Measurements from ENCODE around the gene PPFIA2. TPM values are rescaled to one million over a fixed set of nuclear protein-coding genes. Genes with fewer than 3 reads are reported as not detected.

PPFIA2 gene
- polyA plus RNA-seq, 3 donors = not detected

DNA sequence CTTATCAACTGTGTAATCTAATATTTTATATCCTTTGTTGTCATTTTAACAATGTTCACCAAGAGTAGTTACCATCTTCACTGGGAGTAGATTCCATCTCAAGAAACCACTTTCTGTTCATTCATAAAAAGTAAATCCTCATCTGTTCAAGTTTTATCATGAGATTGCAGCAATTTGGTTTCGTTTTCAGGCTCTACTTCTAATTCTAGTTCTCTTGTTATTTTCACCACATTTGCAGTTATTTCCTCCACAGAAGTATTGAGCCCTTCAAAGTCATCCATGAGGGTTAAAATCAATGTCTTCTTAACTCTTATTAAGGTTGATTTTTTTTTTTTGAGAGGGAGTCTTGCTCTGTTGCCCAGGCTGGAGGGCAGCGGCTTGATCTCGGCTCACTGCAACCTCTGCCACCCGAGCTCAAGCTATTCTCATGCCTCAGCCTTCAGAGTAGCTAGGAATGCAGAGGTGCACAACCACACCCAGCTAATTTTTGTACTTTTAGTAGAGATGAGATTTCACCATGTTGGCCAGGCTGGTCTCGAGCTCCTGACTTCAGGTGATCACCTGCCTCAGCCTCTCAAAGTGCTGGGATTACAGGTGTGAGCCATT, 404.7 kb downstream of the PPFIA2 start:
- H3K27ac Mint-ChIP-seq = no peak overlapping the region

DNA sequence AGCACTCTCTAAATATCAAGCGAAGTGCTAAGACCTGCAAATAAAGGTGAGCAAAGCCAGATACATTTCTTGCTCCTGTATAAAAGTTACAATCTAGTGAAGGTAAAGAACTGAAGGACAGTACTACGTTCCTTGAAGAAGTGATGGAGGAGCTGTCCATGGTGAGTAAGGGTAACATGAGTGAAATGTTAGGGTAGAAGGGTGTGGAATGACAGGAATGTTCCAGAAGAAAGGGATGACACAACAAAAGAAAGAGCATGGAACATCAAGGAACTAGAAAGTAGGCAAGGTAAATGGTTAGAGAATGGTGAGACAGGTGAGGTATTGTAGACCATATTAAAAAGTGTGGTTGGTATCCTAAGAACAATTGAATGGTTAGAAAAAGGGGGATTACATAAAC, 408.8 kb downstream of the PPFIA2 start:
- no peak overlapping the region for H3K27ac ChIP-seq (ENCODE audit: low read depth in 1 of 2, low read length in 2 of 2)
- no peak for DNase-seq
- H3K79me2 ChIP-seq (ENCODE audit: insufficient read depth, low read length) = no peaks in the 10 kb centered on the region
- no peaks in the 10 kb centered on the region for H3K27me3 ChIP-seq (ENCODE audit: control insufficient read depth in 2 of 2, insufficient read depth in 2 of 2, low read length in 2 of 2)
- H3K9ac ChIP-seq (ENCODE audit: insufficient read depth, low read length, poor library complexity, severe bottlenecking) = no peak overlapping the region
- H3K9me3 Mint-ChIP-seq = peaks cover 0 to 2% (median 0%) of the 10 kb centered on the region in 7 donors
- no peak overlapping the region for H3K27ac Mint-ChIP-seq
- no peak overlapping the region for H3K4me2 ChIP-seq (replicated peaks; ENCODE audit: extremely low read depth, low read length, poor library complexity, severe bottlenecking)
- no peaks in the 10 kb centered on the region for H3K36me3 Mint-ChIP-seq
- no peaks in the 10 kb centered on the region for H4K20me1 ChIP-seq (ENCODE audit: insufficient read depth, low read length)
- H3K27me3 Mint-ChIP-seq (ENCODE audit: low read depth in 3 of 3) = no peaks in the 10 kb centered on the region
- H2AFZ ChIP-seq (ENCODE audit: insufficient read depth, low read depth, low read length, poor library complexity, severe bottlenecking) = no peak overlapping the region
- no peaks in the 10 kb centered on the region for H3K4me1 Mint-ChIP-seq
- H3K4me1 ChIP-seq (ENCODE audit: control insufficient read depth in 1 of 2, insufficient read depth in 2 of 2, low read length in 2 of 2) = no peaks in the 10 kb centered on the region
- H3K4me3 ChIP-seq (replicated peaks in 1 of 3; ENCODE audit: low read depth in 2 of 3, low read length in 3 of 3) = no peak overlapping the region
- no peaks in the 10 kb centered on the region for H3K9me3 ChIP-seq (replicated peaks in 1 of 2; ENCODE audit: control insufficient read depth in 1 of 2, insufficient read depth in 1 of 2, low read length in 2 of 2)
- intact Hi-C loops (cut with micrococcal nuclease) = no loop called here
- WGBS (ENCODE audit: insufficient coverage) = 64% methylated on average over 1 of the region's 2 CpGs
- no peak overlapping the region for H3K4me3 Mint-ChIP-seq
- no peak for TF ChIP-seq CTCF (IDR thresholded peaks at IDR 0.05)
- no peaks in the 10 kb centered on the region for H3K36me3 ChIP-seq (replicated peaks in 1 of 2; ENCODE audit: control insufficient read depth in 1 of 2, insufficient read depth in 2 of 2, low read length in 2 of 2)

More for the DNA sequence above, 404.7 kb downstream of the PPFIA2 start:
- Mint-ChIP-seq H3K4me3 (no peak overlapping the region), H3K36me3 (no peaks in the 10 kb centered on the region), H3K9me3 (peaks cover 0 to 2% (median 0%) of the 10 kb centered on the region in 7 donors), H3K4me1 (no peaks in the 10 kb centered on the region), H3K27me3 (ENCODE audit: low read depth in 3 of 3) (no peaks in the 10 kb centered on the region)
- TF ChIP-seq CTCF (IDR thresholded peaks at IDR 0.05) = no peak
- intact Hi-C loops (cut with micrococcal nuclease) = no loop called here
- H3K9ac ChIP-seq (ENCODE audit: insufficient read depth, low read length, poor library complexity, severe bottlenecking) = no peak overlapping the region
- no peaks in the 10 kb centered on the region for H3K79me2 ChIP-seq (ENCODE audit: insufficient read depth, low read length)
- no peaks in the 10 kb centered on the region for H4K20me1 ChIP-seq (ENCODE audit: insufficient read depth, low read length)
- no peak for DNase-seq
- H3K4me2 ChIP-seq (replicated peaks; ENCODE audit: extremely low read depth, low read length, poor library complexity, severe bottlenecking) = no peak overlapping the region
- H3K9me3 ChIP-seq (replicated peaks in 1 of 2; ENCODE audit: control insufficient read depth in 1 of 2, insufficient read depth in 1 of 2, low read length in 2 of 2) = no peaks in the 10 kb centered on the region
- H3K27me3 ChIP-seq (ENCODE audit: control insufficient read depth in 2 of 2, insufficient read depth in 2 of 2, low read length in 2 of 2) = no peaks in the 10 kb centered on the region
- no peaks in the 10 kb centered on the region for H3K36me3 ChIP-seq (replicated peaks in 1 of 2; ENCODE audit: control insufficient read depth in 1 of 2, insufficient read depth in 2 of 2, low read length in 2 of 2)
- H3K27ac ChIP-seq (ENCODE audit: low read depth in 1 of 2, low read length in 2 of 2) = no peak overlapping the region
- no peak overlapping the region for H2AFZ ChIP-seq (ENCODE audit: insufficient read depth, low read depth, low read length, poor library complexity, severe bottlenecking)
- WGBS (ENCODE audit: insufficient coverage) = no CpG with 5 or more reads among the region's 5 CpGs
- no peak overlapping the region for H3K4me3 ChIP-seq (replicated peaks in 1 of 3; ENCODE audit: low read depth in 2 of 3, low read length in 3 of 3)
- no peaks in the 10 kb centered on the region for H3K4me1 ChIP-seq (ENCODE audit: control insufficient read depth in 1 of 2, insufficient read depth in 2 of 2, low read length in 2 of 2)

Data from CD14-positive monocyte (primary cell).